ENCODE results near the gene HBZ. TPM values are rescaled to one million over a fixed set of nuclear protein-coding genes. Genes with fewer than 3 reads are reported as not detected.

HBZ gene
- total and polyA plus RNA-seq, 4 donors: 0.09 to 9.2 (median 0.37) TPM; not detected in 1

- Histone ChIP-seq H3K9me3 (ENCODE audit: control insufficient read depth in 4 of 4, insufficient read depth in 3 of 4, low read length in 3 of 4) (no peaks in the 10 kb centered on the region), H3K4me3 (no peak overlapping the region), H3K9ac (ENCODE audit: insufficient read depth in 1 of 2, low read length in 2 of 2) (no peak overlapping the region), H3K4me1 (ENCODE audit: control insufficient read depth in 5 of 5, insufficient read depth in 5 of 5, low read length in 5 of 5) (peaks cover 0 to 3% (median 0%) of the 10 kb centered on the region in 5 donors), H3K36me3 (ENCODE audit: control insufficient read depth in 4 of 4, insufficient read depth in 4 of 4, low read length in 4 of 4) (no peaks in the 10 kb centered on the region), H3K27me3 (ENCODE audit: control insufficient read depth in 3 of 3, insufficient read depth in 3 of 3, low read length in 2 of 3) (no peaks in the 10 kb centered on the region), H3K27ac (ENCODE audit: low read depth in 1 of 2, low read length in 1 of 2) (no peak overlapping the region)
- ATAC-seq (ENCODE audit: insufficient read depth, low FRiP score): no peak
- 82 to 91% methylated on average over 6 of the region's 6 CpGs for WGBS, 2 donors
- no peak for DNase-seq
- TF ChIP-seq CTCF (IDR thresholded peaks at IDR 0.05; ENCODE audit: control extremely low read depth, extremely low read depth): no peak
These were observed 9.4 kb upstream of the HBZ start for GRCh38 chr16:143047-143446.

GRCh38 chr16:143456-143855, 9.0 kb upstream of the HBZ start:
- H3K27ac ChIP-seq (ENCODE audit: low read depth in 1 of 2, low read length in 1 of 2): no peak overlapping the region
- H3K4me3 ChIP-seq: no peak overlapping the region
- H3K36me3 ChIP-seq (ENCODE audit: control insufficient read depth in 4 of 4, insufficient read depth in 4 of 4, low read length in 4 of 4): no peaks in the 10 kb centered on the region
- H3K27me3 ChIP-seq (ENCODE audit: control insufficient read depth in 3 of 3, insufficient read depth in 3 of 3, low read length in 2 of 3): no peaks in the 10 kb centered on the region
- WGBS, 2 donors: 65 to 67% methylated on average over 6 of the region's 6 CpGs
- H3K9ac ChIP-seq (ENCODE audit: insufficient read depth in 1 of 2, low read length in 2 of 2): no peak overlapping the region
- no peak for DNase-seq
- H3K4me1 ChIP-seq (ENCODE audit: control insufficient read depth in 5 of 5, insufficient read depth in 5 of 5, low read length in 5 of 5): peaks cover 0 to 3% (median 0%) of the 10 kb centered on the region in 5 donors
- no peak for TF ChIP-seq CTCF (IDR thresholded peaks at IDR 0.05; ENCODE audit: control extremely low read depth, extremely low read depth)
- no peak for ATAC-seq (ENCODE audit: insufficient read depth, low FRiP score)
- no peaks in the 10 kb centered on the region for H3K9me3 ChIP-seq (ENCODE audit: control insufficient read depth in 4 of 4, insufficient read depth in 3 of 4, low read length in 3 of 4)

GRCh38 chr16:144797-145252, 7.6 kb upstream of the HBZ start:
- H3K27me3 ChIP-seq (ENCODE audit: control insufficient read depth in 3 of 3, insufficient read depth in 3 of 3, low read length in 2 of 3): peaks cover 0 to 5% (median 0%) of the 10 kb centered on the region in 3 donors
- peaks cover 0 to 3% (median 0%) of the 10 kb centered on the region in 5 donors for H3K4me1 ChIP-seq (ENCODE audit: control insufficient read depth in 5 of 5, insufficient read depth in 5 of 5, low read length in 5 of 5)
- 79 to 83% methylated on average over 14 of the region's 14 CpGs for WGBS, 2 donors
- no peak for TF ChIP-seq CTCF (IDR thresholded peaks at IDR 0.05; ENCODE audit: control extremely low read depth, extremely low read depth)
- H3K9me3 ChIP-seq (ENCODE audit: control insufficient read depth in 4 of 4, insufficient read depth in 3 of 4, low read length in 3 of 4): no peaks in the 10 kb centered on the region
- no peak for ATAC-seq (ENCODE audit: insufficient read depth, low FRiP score)
- no peak overlapping the region for H3K27ac ChIP-seq (ENCODE audit: low read depth in 1 of 2, low read length in 1 of 2)
- H3K4me3 ChIP-seq: no peak overlapping the region
- DNase-seq: no peak
- no peaks in the 10 kb centered on the region for H3K36me3 ChIP-seq (ENCODE audit: control insufficient read depth in 4 of 4, insufficient read depth in 4 of 4, low read length in 4 of 4)
- no peak overlapping the region for H3K9ac ChIP-seq (ENCODE audit: insufficient read depth in 1 of 2, low read length in 2 of 2)

- H3K27me3 ChIP-seq (ENCODE audit: control insufficient read depth in 3 of 3, insufficient read depth in 3 of 3, low read length in 2 of 3): peaks cover 0 to 9% (median 4%) of the 10 kb centered on the region in 3 donors
- TF ChIP-seq CTCF (IDR thresholded peaks at IDR 0.05; ENCODE audit: control extremely low read depth, extremely low read depth): no peak
These were observed 5.8 kb upstream of the HBZ start for GRCh38 chr16:146646-147045.

More at GRCh38 chr16:146646-147045, 5.8 kb upstream of the HBZ start:
- Histone ChIP-seq H3K4me3 (no peak overlapping the region), H3K9ac (ENCODE audit: insufficient read depth in 1 of 2, low read length in 2 of 2) (no peak overlapping the region), H3K4me1 (ENCODE audit: control insufficient read depth in 5 of 5, insufficient read depth in 5 of 5, low read length in 5 of 5) (peaks cover 0 to 3% (median 0%) of the 10 kb centered on the region in 5 donors), H3K27ac (ENCODE audit: low read depth in 1 of 2, low read length in 1 of 2) (no peak overlapping the region), H3K9me3 (ENCODE audit: control insufficient read depth in 4 of 4, insufficient read depth in 3 of 4, low read length in 3 of 4) (no peaks in the 10 kb centered on the region), H3K36me3 (ENCODE audit: control insufficient read depth in 4 of 4, insufficient read depth in 4 of 4, low read length in 4 of 4) (no peaks in the 10 kb centered on the region)
- WGBS, 2 donors: 87 to 88% methylated on average over 2 of the region's 2 CpGs
- no peak for ATAC-seq (ENCODE audit: insufficient read depth, low FRiP score)
- DNase-seq: no peak

All from lung (tissue), 12 donors.